Prostate gland (tissue), 2 donors: ENCODE data around the gene RYK. TPM values are rescaled to one million over a fixed set of nuclear protein-coding genes. Genes with fewer than 3 reads are reported as not detected.
A peak's percentile ranks its signal among the peaks of the same experiment; 100 is the strongest.

ENCODE experiments used
- DNase-seq: peaks from one replicate; pipeline ENCODE4 v3.0.0-alpha.2; 2019; ENCODE audit warnings: low spot score
- H3K27ac ChIP-seq, 2 donors: fragments of 200-600 bp; sonication (generic); 2 replicates each; pipeline ENCODE4 v1.5.1; 2017 to 2019
- H3K27me3 ChIP-seq: fragments of 200-600 bp; sonication (generic); replicated peaks from 2 replicates; pipeline ENCODE4 v1.5.1; 2019; ENCODE audit not compliant: insufficient read depth
- H3K36me3 ChIP-seq, 2 donors: fragments of 200-600 bp; sonication (generic); 1 replicate in 1 of 2; 2 replicates in 1 of 2; pipeline versions ENCODE4 v1.5.1 to v1.8.1; 2017 to 2019
- H3K4me1 ChIP-seq: fragments of 200-600 bp; sonication (generic); replicated peaks from 2 replicates; pipeline ENCODE4 v1.5.1; 2019
- H3K4me3 ChIP-seq, 2 donors: fragments of 200-600 bp; sonication (generic); 2 replicates each; pipeline ENCODE4 v1.5.1; 2017 to 2019
- H3K9me3 ChIP-seq: fragments of 200-600 bp; sonication (generic); 2 replicates; pipeline ENCODE4 v1.5.1; 2017
- CTCF ChIP-seq, 4 experiments: fragments of 200-600 bp in 2 of 4; fragments of 450-650 bp in 2 of 4; sonication (generic) in 2 of 4; IDR thresholded peaks; 1 replicate in 3 of 4; 2 replicates in 1 of 4; pipeline ENCODE4 v1.5.1; 2016 to 2019; ENCODE audit warnings: antibody characterized with exemption in 4 of 4, mild to moderate bottlenecking in 2 of 4, moderate library complexity in 2 of 4
- POLR2A ChIP-seq: fragments of 450-650 bp; IDR thresholded peaks from one replicate; pipeline ENCODE4 v1.6.1; 2016; ENCODE audit warnings: antibody characterized with exemption, mild to moderate bottlenecking
- POLR2AphosphoS5 ChIP-seq: sonication (generic); formaldehyde crosslinking; IDR thresholded peaks from one replicate; pipeline ENCODE4 v1.6.1; 2017; ENCODE audit warnings: antibody characterized with exemption
- WGBS: methylation state at CpG from one replicate; pipeline ENCODE4 v1.1.5; 2018; 5-methylcytosine and 5-hydroxymethylcytosine counted together
- intact Hi-C: fragments of 100-400 bp; cut with DNase I; formaldehyde crosslinking; loops from one replicate; pipeline ENCODE4 v1.14.2; 2022
- total RNA-seq, 2 donors: library from RNA; depleted of rRNA; stranded (reverse); fragments of >200 nt; gene quantifications; one replicate each; pipeline ENCODE4 v1.1.0, GENCODE V29; 2016

Gene RYK
- total RNA-seq, 2 donors from 2014 or later, result 61.6 to 95.8 TPM

GRCh38 chr3:134295930-134296329, 45.3 kb upstream of the RYK start:
- TF ChIP-seq POLR2AphosphoS5, result no peak
- no peak for TF ChIP-seq POLR2A
- TF ChIP-seq CTCF (IDR thresholded peaks at IDR 0.05), result no peak
- intact Hi-C loops, result loop anchor here (5.0 kb wide), 1 partner anchor 44 kb away; the partner anchor contains the start of gene RYK
- Histone ChIP-seq H3K27ac (no peak overlapping the region), H3K27me3 (no peaks in the 10 kb centered on the region), H3K36me3 (no peaks in the 10 kb centered on the region), H3K4me3 (no peak overlapping the region), H3K4me1 (no peaks in the 10 kb centered on the region), H3K9me3 (no peaks in the 10 kb centered on the region)
- 100% methylated on average over 1 of the region's 1 CpG for WGBS
- no peak for DNase-seq

GRCh38 chr3:134294302-134295280, 43.9 kb upstream of the RYK start:
- no peaks in the 10 kb centered on the region for H3K27me3 ChIP-seq
- intact Hi-C loops, result loop anchor here (5.0 kb wide), 1 partner anchor 42 kb away; the partner anchor contains the start of gene RYK

GRCh38 chr3:134291319-134292254, 40.9 kb upstream of the RYK start:
- Histone ChIP-seq H3K4me1 (no peaks in the 10 kb centered on the region), H3K9me3 (no peaks in the 10 kb centered on the region), H3K36me3 (no peaks in the 10 kb centered on the region), H3K27me3 (no peaks in the 10 kb centered on the region), H3K4me3 (no peak overlapping the region), H3K27ac (peak overlapping the region; percentile 4 to 44)
- intact Hi-C loops, result no loop called here
- peak; percentile 93 for DNase-seq
- 9% methylated on average over 4 of the region's 4 CpGs for WGBS
- TF ChIP-seq CTCF (IDR thresholded peaks at IDR 0.05) (no peak), POLR2AphosphoS5 (peak; percentile 76), POLR2A (no peak)

More at GRCh38 chr3:134294302-134295280, 43.9 kb upstream of the RYK start:
- TF ChIP-seq POLR2A, result no peak
- no peak for TF ChIP-seq POLR2AphosphoS5
- TF ChIP-seq CTCF (IDR thresholded peaks at IDR 0.05), result no peak
- H3K4me3 ChIP-seq, result no peak overlapping the region
- WGBS, result 71% methylated on average over 5 of the region's 5 CpGs
- H3K9me3 ChIP-seq, result no peaks in the 10 kb centered on the region
- no peak overlapping the region for H3K27ac ChIP-seq
- no peaks in the 10 kb centered on the region for H3K36me3 ChIP-seq
- no peak for DNase-seq
- H3K4me1 ChIP-seq, result no peaks in the 10 kb centered on the region

- DNase-seq, result no peak
- intact Hi-C loops, result no loop called here
- TF ChIP-seq CTCF (IDR thresholded peaks at IDR 0.05), result no peak
These were observed 36.9 kb upstream of the RYK start for GRCh38 chr3:134287512-134287911.

More at GRCh38 chr3:134287512-134287911, 36.9 kb upstream of the RYK start:
- no peak overlapping the region for H3K4me3 ChIP-seq
- H3K36me3 ChIP-seq, result no peaks in the 10 kb centered on the region
- H3K27me3 ChIP-seq, result no peaks in the 10 kb centered on the region
- H3K27ac ChIP-seq, result no peak overlapping the region
- no peaks in the 10 kb centered on the region for H3K9me3 ChIP-seq
- H3K4me1 ChIP-seq, result no peaks in the 10 kb centered on the region
